ENCODE data around the gene GPR3.
"Not testable (repeated sequence)": the region's sequence is repeated elsewhere in the genome, so short reads cannot be mapped to it uniquely, and the experiment has no call there.

The GPR3 gene

GRCh38 chr1:27400963-27401341, 8.5 kb downstream of the GPR3 start:
- DNase-seq = no peak

- peak in 1 of 2 experiments; percentile 29 for DNase-seq
These were observed 9.9 kb downstream of the GPR3 start for GRCh38 chr1:27402349-27402754.

GRCh38 chr1:27403065-27403726, 10.8 kb downstream of the GPR3 start:
- DNase-seq = no peak

- DNase-seq = no peak
These were observed 11.5 kb downstream of the GPR3 start for GRCh38 chr1:27403931-27404330.

- DNase-seq = no peak
These were observed 12.7 kb downstream of the GPR3 start for GRCh38 chr1:27405074-27405473.

- DNase-seq = not testable (repeated sequence)
These were observed 13.4 kb downstream of the GPR3 start for GRCh38 chr1:27405598-27406361.

GRCh38 chr1:27406362-27406680, 13.9 kb downstream of the GPR3 start:
- DNase-seq = no peak

- DNase-seq = not testable (repeated sequence)
These were observed 14.4 kb downstream of the GPR3 start for GRCh38 chr1:27406791-27407190.

GRCh38 chr1:27408151-27408550, 15.7 kb downstream of the GPR3 start:
- no peak for DNase-seq

GRCh38 chr1:27409669-27410068, 17.2 kb downstream of the GPR3 start:
- DNase-seq = no peak

GRCh38 chr1:27410709-27411108, 18.3 kb downstream of the GPR3 start:
- no peak for DNase-seq

- no peak for DNase-seq
These were observed 20.1 kb downstream of the GPR3 start for GRCh38 chr1:27412502-27412901.

GRCh38 chr1:27413004-27413403, 20.6 kb downstream of the GPR3 start:
- no peak for DNase-seq

- DNase-seq = no peak
These were observed 21.7 kb downstream of the GPR3 start for GRCh38 chr1:27414091-27414490.

GRCh38 chr1:27416387-27417111, 24.1 kb downstream of the GPR3 start:
- peak in 1 of 2 experiments; percentile 62 for DNase-seq

- no peak for DNase-seq
These were observed 25.3 kb downstream of the GPR3 start for GRCh38 chr1:27417713-27418112.

GRCh38 chr1:27418326-27419185, 26.1 kb downstream of the GPR3 start:
- no peak for DNase-seq

GRCh38 chr1:27423709-27424108, 31.3 kb downstream of the GPR3 start:
- DNase-seq = no peak

GRCh38 chr1:27427329-27427728, 34.9 kb downstream of the GPR3 start:
- DNase-seq = no peak

GRCh38 chr1:27427816-27428315, 35.4 kb downstream of the GPR3 start:
- no peak for DNase-seq

- DNase-seq = peak; percentile 13 to 35
These were observed 36.0 kb downstream of the GPR3 start for GRCh38 chr1:27428316-27429028.

- no peak for DNase-seq
These were observed 36.6 kb downstream of the GPR3 start for GRCh38 chr1:27429029-27429425.
